ENCODE data around the gene MYOM1.

Gene MYOM1

GRCh38 chr18:3184275-3184963 lies 35.3 kb downstream of the MYOM1 start:
- no peak for DNase-seq (ENCODE audit: low read depth)

DNA sequence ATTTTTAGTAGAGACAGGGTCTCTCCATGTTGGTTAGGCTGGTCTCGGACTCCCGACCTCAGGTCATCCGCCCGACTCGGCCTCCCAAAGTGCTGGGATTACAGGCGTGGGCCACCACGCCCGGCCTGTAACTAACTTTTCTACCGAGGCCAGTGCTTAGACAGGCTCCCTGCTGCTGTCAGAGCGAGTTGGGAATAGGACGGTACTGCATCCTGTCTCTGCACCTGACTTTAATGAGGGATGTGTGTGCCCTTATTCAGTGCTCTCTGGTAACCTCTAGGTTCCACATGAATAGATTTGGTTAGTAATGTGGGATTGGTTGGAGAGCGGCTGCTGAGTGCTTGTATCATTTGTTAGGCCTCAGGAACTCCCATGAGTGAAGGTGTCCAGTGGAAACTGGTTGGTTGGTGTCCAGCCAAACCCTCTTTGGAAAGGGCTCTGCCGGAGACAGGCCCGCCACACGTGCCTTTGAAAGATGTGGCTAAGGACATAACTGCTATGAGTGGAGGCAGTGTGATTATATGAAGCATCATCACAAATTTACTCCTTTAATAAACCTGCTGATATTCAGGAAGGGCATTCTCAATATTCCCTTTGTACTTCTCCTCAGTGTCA lies 36.6 kb downstream of the MYOM1 start:
- DNase-seq (ENCODE audit: low read depth), result no peak

DNA sequence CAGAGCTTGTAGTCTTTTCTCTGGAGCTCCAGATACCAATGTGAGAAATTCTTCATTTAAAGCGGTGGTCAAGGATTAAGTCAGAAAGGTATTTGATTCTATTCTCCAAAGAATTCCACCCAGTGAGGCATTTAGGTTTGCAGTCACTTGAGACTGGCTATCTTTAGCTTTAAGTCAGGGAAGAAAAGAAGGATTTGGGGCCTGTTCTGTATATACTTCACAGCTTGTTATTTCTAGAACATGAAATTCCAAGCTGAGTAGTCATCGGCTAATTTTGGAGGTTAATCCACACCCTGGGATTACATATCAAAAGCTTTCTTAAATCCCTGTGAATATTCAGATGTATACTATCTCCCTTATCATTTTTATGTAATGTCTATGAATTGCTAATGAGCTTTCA lies 39.4 kb downstream of the MYOM1 start:
- peak; percentile 15 for DNase-seq (ENCODE audit: low read depth)

DNA sequence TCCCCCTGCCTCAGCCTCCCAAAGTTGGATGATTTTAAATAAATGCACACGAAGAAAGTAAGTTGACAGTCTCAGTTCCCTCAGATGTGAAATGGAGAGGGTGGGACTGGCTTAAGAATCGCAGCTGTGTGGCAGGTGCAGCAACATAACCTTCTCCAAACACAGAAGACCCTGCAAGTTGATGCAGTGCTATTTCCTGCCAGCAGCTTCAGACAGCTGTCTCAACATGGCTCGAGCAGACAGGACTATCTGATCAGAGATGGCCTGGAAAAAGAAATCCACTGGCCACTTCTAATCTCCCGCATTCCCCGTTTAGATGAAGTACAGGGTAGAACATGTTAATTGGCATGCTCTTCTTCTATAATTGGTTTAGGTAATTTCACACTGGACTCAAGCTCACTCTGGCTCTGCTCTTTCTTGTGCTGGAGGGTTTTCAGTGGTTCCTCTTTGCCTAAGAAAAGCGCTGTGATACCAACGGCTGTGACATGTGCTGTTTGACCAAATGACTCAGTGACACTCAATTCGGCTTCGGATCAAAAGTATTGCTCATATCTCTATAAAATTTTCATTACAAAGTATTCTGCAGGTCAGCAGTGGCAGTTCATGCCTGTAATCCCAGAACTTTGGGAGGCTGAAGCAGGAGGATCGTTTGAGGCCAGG lies 40.2 kb downstream of the MYOM1 start:
- DNase-seq (ENCODE audit: low read depth), result no peak

GRCh38 chr18:3177902-3178687 lies 41.7 kb downstream of the MYOM1 start:
- DNase-seq (ENCODE audit: low read depth), result no peak

DNA sequence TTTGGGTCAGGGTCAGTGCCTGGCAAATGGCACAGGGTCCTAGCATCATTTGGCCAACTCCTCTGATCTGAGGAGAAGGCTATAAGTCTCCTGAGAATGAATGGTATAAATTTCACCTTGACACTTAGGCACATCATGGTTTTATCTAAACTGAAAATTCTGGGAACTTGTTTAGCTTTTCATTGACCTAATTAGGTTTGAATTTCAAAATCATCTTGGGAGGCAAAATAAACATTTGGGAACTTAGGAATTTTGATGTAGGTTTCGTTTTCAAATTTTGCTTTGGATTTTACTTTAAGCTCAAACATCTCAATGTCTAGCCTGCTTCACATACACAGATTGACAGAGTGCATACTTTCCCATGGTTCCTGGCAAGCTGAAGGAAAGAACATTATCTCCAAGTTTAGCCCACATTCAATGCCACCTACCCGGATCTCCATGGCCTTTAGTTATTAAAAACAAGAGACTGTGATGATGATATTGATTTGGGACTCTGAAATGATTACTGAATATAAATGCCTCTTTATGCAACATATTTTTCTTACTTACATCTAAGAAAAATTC lies 44.5 kb downstream of the MYOM1 start:
- peak; percentile 1 for DNase-seq (ENCODE audit: low read depth)

DNA sequence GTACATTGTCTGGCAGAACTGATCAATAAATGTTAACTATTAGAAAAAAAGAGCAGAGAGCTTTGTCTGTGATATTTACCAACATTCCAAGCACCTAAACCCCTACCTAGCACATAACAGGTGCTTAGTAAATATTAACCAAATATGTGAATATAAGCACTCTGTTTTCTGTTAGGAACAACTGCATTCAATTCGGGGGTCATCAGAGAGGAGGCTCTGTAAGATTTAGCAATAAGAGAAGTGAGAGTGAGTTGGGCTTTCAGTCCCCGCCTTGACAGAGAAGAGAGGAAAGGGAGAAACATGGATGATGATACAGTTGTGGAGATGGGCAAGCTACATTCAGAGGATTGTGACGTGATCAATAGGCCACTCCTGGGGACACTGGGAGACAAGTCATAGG lies 47.7 kb downstream of the MYOM1 start:
- no peak for DNase-seq (ENCODE audit: low read depth)

- no peak for DNase-seq (ENCODE audit: low read depth)
Observed at GRCh38 chr18:3171631-3172030, 48.1 kb downstream of the MYOM1 start.

DNA sequence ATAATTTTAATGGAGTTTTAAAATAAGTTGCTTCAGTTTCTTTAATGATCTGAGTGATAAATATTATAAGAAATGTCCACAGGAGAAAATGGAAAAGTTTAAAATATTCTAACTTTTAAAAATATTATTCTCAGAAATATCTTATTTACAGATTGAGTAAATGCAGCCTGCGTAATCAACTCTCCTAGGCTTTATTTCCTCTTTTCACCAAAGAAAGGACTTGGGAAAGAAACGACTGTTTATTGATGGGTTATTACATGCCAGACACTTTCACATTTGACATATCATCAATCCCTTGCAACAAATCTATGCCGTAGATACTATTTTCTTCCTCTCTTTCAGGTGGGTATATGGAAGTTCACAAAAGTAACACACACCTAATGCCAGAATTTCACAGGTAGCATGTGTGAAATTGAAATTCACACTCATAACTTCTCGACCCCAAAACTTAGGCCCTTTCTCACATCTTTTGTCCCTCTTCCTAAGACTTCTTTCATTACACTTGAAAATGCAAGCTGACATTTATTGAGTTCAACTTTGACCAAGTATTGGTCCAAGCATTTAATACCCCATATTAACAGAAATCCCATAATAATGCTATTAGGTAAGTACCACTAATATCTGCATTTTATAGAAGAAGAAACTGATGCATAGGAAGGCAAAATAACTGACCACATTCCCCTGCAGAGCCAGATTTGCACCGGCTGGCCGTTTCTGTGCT lies 49.2 kb downstream of the MYOM1 start:
- DNase-seq (ENCODE audit: low read depth), result no peak

DNA sequence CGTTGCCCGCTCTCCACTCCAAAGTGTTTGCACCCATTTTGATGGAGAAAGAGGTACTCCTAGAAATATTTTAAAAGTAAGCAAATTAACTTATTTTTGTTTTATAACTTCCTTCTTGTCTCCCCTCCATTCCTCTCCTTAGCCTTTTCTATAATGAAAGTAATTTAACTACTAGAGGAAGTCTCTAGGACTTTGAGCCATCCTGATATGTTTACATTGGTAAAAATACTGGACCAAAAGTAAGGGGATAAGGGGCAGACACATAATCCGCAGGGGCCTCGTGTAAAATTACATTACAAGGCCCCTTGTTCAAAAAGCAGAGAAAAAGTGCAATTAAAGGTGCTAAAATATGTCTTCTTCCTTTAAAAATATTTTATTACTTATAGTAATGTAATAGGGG lies 55.4 kb downstream of the MYOM1 start:
- no peak for DNase-seq (ENCODE audit: low read depth)

DNA sequence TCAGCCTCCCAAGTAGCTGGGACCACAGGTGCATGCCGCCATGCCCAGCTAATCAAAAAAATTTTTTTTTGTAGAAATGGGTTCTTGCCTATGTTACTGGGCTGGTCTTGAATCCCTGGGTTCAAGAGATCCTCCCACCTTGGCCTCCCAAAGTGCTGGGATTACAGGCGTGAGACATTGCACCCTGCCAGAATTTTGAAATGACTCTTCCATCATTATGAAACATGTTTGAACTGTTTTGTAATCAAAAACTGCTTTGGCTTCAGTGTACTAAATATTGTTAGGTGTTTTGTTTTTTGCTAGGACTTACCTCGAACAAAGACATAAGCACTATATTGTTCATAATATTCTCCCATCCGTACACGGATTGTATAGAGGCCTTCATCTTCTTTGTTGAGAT lies 55.8 kb downstream of the MYOM1 start:
- no peak for DNase-seq (ENCODE audit: low read depth)

DNA sequence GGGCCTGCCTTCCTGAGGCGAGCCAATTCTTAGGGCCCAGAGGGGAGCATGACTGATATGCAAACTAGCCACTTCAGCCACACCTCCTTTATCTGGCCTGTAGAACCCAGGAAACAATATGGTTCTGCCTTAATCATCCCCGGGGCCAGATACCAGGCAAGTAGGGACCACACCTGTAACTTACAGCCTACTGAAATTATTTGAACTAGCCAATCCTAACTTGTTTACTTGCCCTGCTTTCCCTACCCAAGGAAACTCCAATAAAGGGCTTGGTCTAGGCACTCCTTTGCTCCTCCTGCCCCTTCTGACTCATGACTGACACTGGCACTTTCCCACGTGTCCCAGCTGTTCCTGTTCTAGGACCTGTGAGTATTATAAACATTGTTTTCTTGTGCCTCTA lies 57.6 kb downstream of the MYOM1 start:
- DNase-seq (ENCODE audit: low read depth), result peak; percentile 3

GRCh38 chr18:3159830-3160229 lies 59.9 kb downstream of the MYOM1 start:
- DNase-seq (ENCODE audit: low read depth), result no peak

- DNase-seq (ENCODE audit: low read depth), result no peak
Observed at GRCh38 chr18:3157606-3158005, 62.2 kb downstream of the MYOM1 start.

- DNase-seq (ENCODE audit: low read depth), result no peak
Observed at GRCh38 chr18:3157086-3157485, 62.7 kb downstream of the MYOM1 start.

DNA sequence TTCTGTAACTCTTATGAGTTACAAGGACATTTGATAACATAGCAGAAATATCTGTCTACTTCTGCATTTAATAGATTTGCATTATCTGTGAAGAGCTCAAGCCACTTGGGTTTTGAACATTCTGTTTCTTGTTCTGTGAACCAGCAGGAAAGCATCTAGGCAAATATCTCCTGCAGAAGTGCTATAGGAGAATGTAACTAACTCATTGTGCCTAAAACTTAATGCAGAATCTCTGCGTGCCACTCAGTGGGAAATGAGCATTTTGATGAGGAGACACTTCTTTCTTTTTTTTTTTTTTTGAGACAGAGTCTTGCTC lies 63.5 kb downstream of the MYOM1 start:
- no peak for DNase-seq (ENCODE audit: low read depth)

DNA sequence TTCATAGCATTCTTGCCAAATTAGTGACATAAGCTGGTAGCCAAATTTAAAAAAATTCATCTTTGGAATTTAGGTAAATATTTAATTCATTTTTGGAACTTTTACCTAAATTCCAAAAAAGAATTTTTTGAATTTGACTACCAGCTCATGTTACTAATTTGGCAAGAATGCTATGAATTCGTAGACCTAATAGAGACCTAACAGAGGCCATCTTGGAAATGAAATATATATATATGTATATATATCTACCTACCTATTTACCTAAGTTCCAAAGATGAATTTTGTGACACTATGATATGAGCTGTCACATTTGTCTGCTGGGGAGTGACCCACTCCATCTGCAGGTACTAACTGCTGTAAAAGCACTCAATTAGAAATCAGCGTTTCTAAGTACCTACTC lies 65.6 kb downstream of the MYOM1 start:
- DNase-seq (ENCODE audit: low read depth), result no peak

- peak; percentile 40 for DNase-seq (ENCODE audit: low read depth)
Observed at GRCh38 chr18:3153107-3153704, 66.6 kb downstream of the MYOM1 start.

DNA sequence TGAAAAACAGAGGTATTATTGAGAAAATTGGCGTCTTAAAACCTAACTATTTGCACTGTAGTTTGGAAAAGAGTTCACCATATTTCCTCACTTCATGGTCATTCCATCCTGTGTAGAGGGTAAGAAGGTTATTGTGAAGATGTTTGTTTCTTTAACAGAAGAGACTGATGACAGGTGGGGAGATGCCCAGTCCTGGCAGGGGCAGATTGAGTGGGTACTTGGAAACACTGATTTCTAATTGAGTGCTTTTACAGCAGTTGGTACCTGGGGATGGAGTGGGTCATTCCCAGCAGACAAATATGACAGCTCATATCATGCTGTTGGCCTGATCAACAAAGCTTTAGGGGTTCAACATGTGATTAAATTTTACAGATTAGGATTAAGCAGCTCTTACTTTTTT lies 67.5 kb downstream of the MYOM1 start:
- DNase-seq (ENCODE audit: low read depth), result no peak

GRCh38 chr18:3151399-3152264 lies 68.1 kb downstream of the MYOM1 start:
- peak; percentile 48 for DNase-seq (ENCODE audit: low read depth)

GRCh38 chr18:3150688-3151087 lies 69.1 kb downstream of the MYOM1 start:
- no peak for DNase-seq (ENCODE audit: low read depth)
